OCI-LY1 (cell line): ENCODE results near the gene DEFB131A.
"Not testable (repeated sequence)": the region's sequence is repeated elsewhere in the genome, so short reads cannot be mapped to it uniquely, and the experiment has no call there.

Experiments used
- EZH2 ChIP-seq: fragments of 200-600 bp; sonication (generic), shearing (Covaris generic); IDR thresholded peaks from 2 replicates; pipeline ENCODE4 v1.8.0; 2017; ENCODE audit warnings: borderline replicate concordance, mixed run types, mild to moderate bottlenecking, antibody characterized with exemption, low read length, moderate library complexity, mixed read lengths
- TF ChIP-seq, protein P1 (sequence below): fragments of 200-600 bp; sonication (generic), shearing (Covaris generic); IDR thresholded peaks from 2 replicates; pipeline ENCODE4 v1.5.1; 2017; ENCODE audit warnings: mild to moderate bottlenecking, antibody characterized with exemption, low read length, moderate library complexity, mixed read lengths

- TF ChIP-seq, protein P1, sequence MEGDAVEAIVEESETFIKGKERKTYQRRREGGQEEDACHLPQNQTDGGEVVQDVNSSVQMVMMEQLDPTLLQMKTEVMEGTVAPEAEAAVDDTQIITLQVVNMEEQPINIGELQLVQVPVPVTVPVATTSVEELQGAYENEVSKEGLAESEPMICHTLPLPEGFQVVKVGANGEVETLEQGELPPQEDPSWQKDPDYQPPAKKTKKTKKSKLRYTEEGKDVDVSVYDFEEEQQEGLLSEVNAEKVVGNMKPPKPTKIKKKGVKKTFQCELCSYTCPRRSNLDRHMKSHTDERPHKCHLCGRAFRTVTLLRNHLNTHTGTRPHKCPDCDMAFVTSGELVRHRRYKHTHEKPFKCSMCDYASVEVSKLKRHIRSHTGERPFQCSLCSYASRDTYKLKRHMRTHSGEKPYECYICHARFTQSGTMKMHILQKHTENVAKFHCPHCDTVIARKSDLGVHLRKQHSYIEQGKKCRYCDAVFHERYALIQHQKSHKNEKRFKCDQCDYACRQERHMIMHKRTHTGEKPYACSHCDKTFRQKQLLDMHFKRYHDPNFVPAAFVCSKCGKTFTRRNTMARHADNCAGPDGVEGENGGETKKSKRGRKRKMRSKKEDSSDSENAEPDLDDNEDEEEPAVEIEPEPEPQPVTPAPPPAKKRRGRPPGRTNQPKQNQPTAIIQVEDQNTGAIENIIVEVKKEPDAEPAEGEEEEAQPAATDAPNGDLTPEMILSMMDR, result not testable (repeated sequence)
- TF ChIP-seq EZH2, result not testable (repeated sequence)
These were observed 18.3 kb upstream of the DEFB131A start for GRCh38 chr4:9425916-9426315.
